GM19023 (cell line): ENCODE results near the gene BEND6.
"Not testable (repeated sequence)": the region's sequence is repeated elsewhere in the genome, so short reads cannot be mapped to it uniquely, and the experiment has no call there.

ENCODE experiments used
- ATAC-seq: cut with Tn5 transposase; IDR thresholded peaks from one replicate; pipeline ENCODE4 v1.9.1; 2021; ENCODE audit warnings: mild to moderate bottlenecking, moderate library complexity; ENCODE audit not compliant: unreplicated experiment

The BEND6 gene

GRCh38 chr6:56977192-56977591, 22.3 kb downstream of the BEND6 start:
- no peak for ATAC-seq

GRCh38 chr6:56978530-56978929, 23.6 kb downstream of the BEND6 start:
- no peak for ATAC-seq

GRCh38 chr6:56984361-56984760, 29.5 kb downstream of the BEND6 start:
- no peak for ATAC-seq

GRCh38 chr6:56984884-56985283, 30.0 kb downstream of the BEND6 start:
- no peak for ATAC-seq

GRCh38 chr6:56986611-56987010, 31.7 kb downstream of the BEND6 start:
- no peak for ATAC-seq

GRCh38 chr6:56988145-56988544, 33.2 kb downstream of the BEND6 start:
- ATAC-seq: no peak

- ATAC-seq: no peak
Observed at GRCh38 chr6:56992036-56992435, 37.1 kb downstream of the BEND6 start.

GRCh38 chr6:56992703-56993102, 37.8 kb downstream of the BEND6 start:
- ATAC-seq: no peak

GRCh38 chr6:56995347-56995902, 40.5 kb downstream of the BEND6 start:
- no peak for ATAC-seq

- ATAC-seq: no peak
Observed at GRCh38 chr6:56996401-56996800, 41.5 kb downstream of the BEND6 start.

- no peak for ATAC-seq
Observed at GRCh38 chr6:56999049-56999448, 44.1 kb downstream of the BEND6 start.

- ATAC-seq: not testable (repeated sequence)
Observed at GRCh38 chr6:56999748-57000147, 44.8 kb downstream of the BEND6 start.

- ATAC-seq: no peak
Observed at GRCh38 chr6:57002197-57002596, 47.3 kb downstream of the BEND6 start.

- ATAC-seq: no peak
Observed at GRCh38 chr6:57004292-57004691, 49.4 kb downstream of the BEND6 start.

GRCh38 chr6:57006101-57006500, 51.2 kb downstream of the BEND6 start:
- no peak for ATAC-seq

- ATAC-seq: not testable (repeated sequence)
Observed at GRCh38 chr6:57008069-57008468, 53.2 kb downstream of the BEND6 start.

- ATAC-seq: no peak
Observed at GRCh38 chr6:57013521-57013926, 58.6 kb downstream of the BEND6 start.

- ATAC-seq: no peak
Observed at GRCh38 chr6:57017069-57017468, 62.2 kb downstream of the BEND6 start.

- ATAC-seq: no peak
Observed at GRCh38 chr6:57017841-57018240, 62.9 kb downstream of the BEND6 start.

GRCh38 chr6:57019434-57019833, 64.5 kb downstream of the BEND6 start:
- ATAC-seq: no peak

GRCh38 chr6:57021086-57021720, 66.3 kb downstream of the BEND6 start:
- ATAC-seq: peak; percentile 54

GRCh38 chr6:57024321-57024720, 69.4 kb downstream of the BEND6 start:
- ATAC-seq: no peak

- ATAC-seq: no peak
Observed at GRCh38 chr6:57024775-57025174, 69.9 kb downstream of the BEND6 start.
